K562 treated with DMSO at 1 percent for 12 hours (cell line): ENCODE data around the gene CYP1A2. TPM values are rescaled to one million over a fixed set of nuclear protein-coding genes. Genes with fewer than 3 reads are reported as not detected.

Experiments
- total RNA-seq: library from RNA; unstranded; fragments of 300-600 nt; gene quantifications from 2 replicates; pipeline ENCODE4 v1.2.3, GENCODE V29; 2022; ENCODE audit not compliant: insufficient read depth

The CYP1A2 gene
- not detected in 2 replicates for total RNA-seq

GRCh38 chr15:74748322-74748946 is at the start of gene CYP1A2:
Gene CYP1A2, plus strand, starts transcription at chr15:74748845. Its CDS starts 894 bp downstream, at chr15:74749739.

GRCh38 chr15:74725225-74725774 is 23.3 kb upstream of the CYP1A2 start, which contains the start of gene CYP1A1:
Gene CYP1A1, minus strand, starts transcription at chr15:74725528. Its CDS starts 2,431 bp downstream, at chr15:74723097.

GRCh38 chr15:74781431-74782258 is 33.0 kb downstream of the CYP1A2 start, which contains the start of gene CSK:
Gene CSK, plus strand, starts transcription at chr15:74782080. Its CDS starts 16,218 bp downstream, at chr15:74798298.

Other genes with a start within 250 kb of the CYP1A2 start
- 15.8 and 37.8 TPM in 2 replicates for gene ARID3B, start 207.6 kb upstream of the CYP1A2 start, total RNA-seq
- 48.1 and 97.3 TPM in 2 replicates for gene CLK3, start 133.0 kb upstream of the CYP1A2 start, total RNA-seq
- 30.0 and 49.7 TPM in 2 replicates for gene EDC3, start 52.8 kb upstream of the CYP1A2 start, total RNA-seq
- not detected in 2 replicates for gene CYP1A1, start 23.3 kb upstream of the CYP1A2 start, total RNA-seq
- gene CSK, start 33.2 kb downstream of the CYP1A2 start, total RNA-seq, result 51.2 and 67.2 TPM in 2 replicates
- not detected in 2 replicates for gene LMAN1L, start 64.0 kb downstream of the CYP1A2 start, total RNA-seq
- not detected in 2 replicates for gene CPLX3, start 77.8 kb downstream of the CYP1A2 start, total RNA-seq
- 31.8 and 49.5 TPM in 2 replicates for gene ULK3, start 94.3 kb downstream of the CYP1A2 start, total RNA-seq
- 48.7 and 76.7 TPM in 2 replicates for gene SCAMP2, start 124.5 kb downstream of the CYP1A2 start, total RNA-seq
- gene MPI, start 141.2 kb downstream of the CYP1A2 start, total RNA-seq, result 13.0 and 24.7 TPM in 2 replicates
- 8.9 and 36.7 TPM in 2 replicates for gene FAM219B, start 158.0 kb downstream of the CYP1A2 start, total RNA-seq
- 399 and 494 TPM in 2 replicates for gene COX5A, start 189.2 kb downstream of the CYP1A2 start, total RNA-seq
- gene RPP25, start 207.9 kb downstream of the CYP1A2 start, total RNA-seq, result 25.0 and 28.0 TPM in 2 replicates
- gene SCAMP5, start 246.7 kb downstream of the CYP1A2 start, total RNA-seq, result 0.38 TPM in 1 of 2 replicates, not detected in the other